ENCODE results near the gene L3MBTL4.

DNA sequence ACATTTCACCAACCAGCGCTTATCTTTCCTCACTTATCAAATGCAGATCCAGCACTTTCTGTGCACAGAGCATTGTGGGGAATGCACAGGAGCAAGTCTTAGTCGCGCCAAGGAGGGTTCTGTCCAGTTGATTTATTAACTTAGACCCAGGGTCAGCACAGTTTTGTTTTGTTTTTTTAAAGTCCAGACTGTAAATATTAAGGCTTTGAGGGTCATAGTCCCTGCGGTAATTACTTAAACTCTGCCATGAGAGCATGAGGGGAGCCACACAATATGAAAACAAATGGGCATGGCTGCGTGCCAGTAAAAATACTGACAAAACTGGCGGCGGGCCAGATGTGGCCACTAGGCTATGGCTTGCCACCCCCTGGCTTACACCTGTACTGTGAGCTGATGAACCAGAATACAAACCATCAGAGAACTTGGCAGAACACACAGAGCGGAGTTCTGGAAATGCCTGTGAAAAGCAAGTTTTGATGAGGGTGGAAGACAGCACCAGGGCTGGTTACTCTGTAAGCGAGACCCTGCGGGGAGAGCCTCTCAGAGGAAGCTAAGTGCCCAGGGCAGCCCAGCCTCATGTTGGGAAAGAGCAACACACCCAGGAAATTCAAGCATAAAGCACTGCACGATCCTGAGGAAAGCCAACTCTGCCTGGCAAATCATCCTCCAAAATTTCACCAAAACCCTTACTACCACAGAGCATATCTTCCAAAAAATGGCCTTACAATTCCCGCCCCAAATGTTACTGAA lies 43.6 kb downstream of the L3MBTL4 start:
- TF ChIP-seq, protein P1, sequence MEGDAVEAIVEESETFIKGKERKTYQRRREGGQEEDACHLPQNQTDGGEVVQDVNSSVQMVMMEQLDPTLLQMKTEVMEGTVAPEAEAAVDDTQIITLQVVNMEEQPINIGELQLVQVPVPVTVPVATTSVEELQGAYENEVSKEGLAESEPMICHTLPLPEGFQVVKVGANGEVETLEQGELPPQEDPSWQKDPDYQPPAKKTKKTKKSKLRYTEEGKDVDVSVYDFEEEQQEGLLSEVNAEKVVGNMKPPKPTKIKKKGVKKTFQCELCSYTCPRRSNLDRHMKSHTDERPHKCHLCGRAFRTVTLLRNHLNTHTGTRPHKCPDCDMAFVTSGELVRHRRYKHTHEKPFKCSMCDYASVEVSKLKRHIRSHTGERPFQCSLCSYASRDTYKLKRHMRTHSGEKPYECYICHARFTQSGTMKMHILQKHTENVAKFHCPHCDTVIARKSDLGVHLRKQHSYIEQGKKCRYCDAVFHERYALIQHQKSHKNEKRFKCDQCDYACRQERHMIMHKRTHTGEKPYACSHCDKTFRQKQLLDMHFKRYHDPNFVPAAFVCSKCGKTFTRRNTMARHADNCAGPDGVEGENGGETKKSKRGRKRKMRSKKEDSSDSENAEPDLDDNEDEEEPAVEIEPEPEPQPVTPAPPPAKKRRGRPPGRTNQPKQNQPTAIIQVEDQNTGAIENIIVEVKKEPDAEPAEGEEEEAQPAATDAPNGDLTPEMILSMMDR (IDR thresholded peaks at IDR 0.05) = no peak
- no peak for TF ChIP-seq POLR2A (IDR thresholded peaks at IDR 0.05)
